HepG2 (cell line): ENCODE data around the gene SRCAP. TPM values are rescaled to one million over a fixed set of nuclear protein-coding genes. Genes with fewer than 3 reads are reported as not detected.

Experiments
- ATRX ChIP-seq: sonication (generic); formaldehyde crosslinking; IDR thresholded peaks from 2 replicates; pipeline ENCODE4 v1.4.0; 2020; ENCODE audit warnings: missing genetic modification reagents, borderline replicate concordance
- FOXK1 ChIP-seq: sonication (generic); formaldehyde crosslinking; IDR thresholded peaks from 2 replicates; pipeline ENCODE4 v1.4.0; 2020; ENCODE audit warnings: low read depth, missing genetic modification reagents, borderline replicate concordance
- FOXP1 ChIP-seq, 2 experiments: fragments of 450-650 bp in 1 of 2; IDR thresholded peaks; 2 replicates each; pipeline ENCODE4 v1.6.1; 2017 to 2018; ENCODE audit warnings: antibody characterized with exemption in 1 of 2
- HMGA1 ChIP-seq: sonication (generic); formaldehyde crosslinking; conservative IDR thresholded peaks from 2 replicates; pipeline ENCODE4 v1.4.0; 2020; ENCODE audit warnings: missing genetic modification reagents
- KLF12 ChIP-seq: sonication (generic); formaldehyde crosslinking; IDR thresholded peaks from 2 replicates; pipeline ENCODE4 v1.4.0; 2020; ENCODE audit warnings: missing genetic modification reagents, borderline replicate concordance
- SIX1 ChIP-seq: sonication (generic); formaldehyde crosslinking; IDR thresholded peaks from 2 replicates; pipeline ENCODE4 v1.4.0; 2020; ENCODE audit warnings: missing genetic modification reagents, borderline replicate concordance
- SKI ChIP-seq: fragments of 450-650 bp; IDR thresholded peaks from one replicate; pipeline ENCODE4 v1.6.1; 2018; ENCODE audit warnings: mild to moderate bottlenecking; ENCODE audit not compliant: partially characterized antibody
- SOX13 ChIP-seq, 3 experiments: fragments of 450-650 bp in 1 of 3; sonication (generic) in 1 of 3; formaldehyde crosslinking in 1 of 3; IDR thresholded peaks in 2 of 3; conservative IDR thresholded peaks in 1 of 3; 2 replicates each; pipeline versions ENCODE4 v1.5.0 to v1.6.1; 2016 to 2020; ENCODE audit warnings: antibody characterized with exemption in 1 of 3, mild to moderate bottlenecking in 1 of 3, missing compliant biosample characterization in 1 of 3, missing genetic modification reagents in 1 of 3, moderate library complexity in 1 of 3
- SOX6 ChIP-seq, 2 experiments: fragments of 450-650 bp in 1 of 2; sonication (generic) in 1 of 2; formaldehyde crosslinking in 1 of 2; IDR thresholded peaks; 2 replicates each; pipeline versions ENCODE4 v1.4.0 to v1.6.1; 2017 to 2020; ENCODE audit warnings: antibody characterized with exemption in 1 of 2, mild to moderate bottlenecking in 1 of 2, missing genetic modification reagents in 1 of 2
- STAT5B ChIP-seq: sonication (generic); formaldehyde crosslinking; IDR thresholded peaks from 2 replicates; pipeline ENCODE4 v1.4.0; 2020; ENCODE audit warnings: missing genetic modification reagents
- ZNF282 ChIP-seq: fragments of 450-650 bp; IDR thresholded peaks from 2 replicates; pipeline ENCODE4 v1.6.1; 2018; ENCODE audit not compliant: partially characterized antibody
- ZNF331 ChIP-seq: sonication (generic); formaldehyde crosslinking; IDR thresholded peaks from 2 replicates; pipeline ENCODE4 v1.4.0; 2020; ENCODE audit warnings: missing genetic modification reagents
- ZNF615 ChIP-seq: sonication (generic); formaldehyde crosslinking; IDR thresholded peaks from 2 replicates; pipeline ENCODE4 v1.5.0; 2020; ENCODE audit warnings: mild to moderate bottlenecking, missing genetic modification reagents, borderline replicate concordance
- ZNF740 ChIP-seq: sonication (generic); formaldehyde crosslinking; IDR thresholded peaks from 2 replicates; pipeline ENCODE4 v1.4.0; 2020; ENCODE audit warnings: missing genetic modification reagents
- polyA plus RNA-seq, 8 experiments: library from polyadenylated mRNA; depleted of rRNA in 3 of 8; stranded (reverse) in 7 of 8; unstranded in 1 of 8; fragments of >200 nt; fragmentation: Illumina TruSeq in 4 of 8; extraction: Trizol in 4 of 8; gene quantifications; 2 replicates each; pipeline versions ENCODE4 v1.2.1 to v1.2.3, GENCODE V29; 2011 to 2016; ENCODE audit warnings: low read depth in 4 of 8, missing spikeins in 1 of 8, mixed read lengths in 1 of 8; ENCODE audit not compliant: insufficient read depth in 1 of 8
- total RNA-seq, 5 experiments: library from RNA; depleted of rRNA; stranded (reverse); fragments of >200 nt; fragmentation: Illumina TruSeq; extraction: Trizol; gene quantifications; 2 replicates each; pipeline ENCODE4 v1.2.3, GENCODE V29; 2016; ENCODE audit warnings: low read depth in 1 of 5
- TF ChIP-seq, protein P1 (sequence below): sonication (generic); formaldehyde crosslinking; IDR thresholded peaks from 2 replicates; pipeline ENCODE4 v1.4.0; 2020; ENCODE audit warnings: mild to moderate bottlenecking, missing genetic modification reagents
- TF ChIP-seq, protein P2 (sequence below): IDR thresholded peaks from 2 replicates; pipeline ENCODE4 v1.6.1; 2016; ENCODE audit warnings: low read depth, missing genetic modification reagents, missing compliant biosample characterization
- TF ChIP-seq, protein P3 (sequence below): IDR thresholded peaks from 2 replicates; pipeline ENCODE4 v1.6.1; 2016
- TF ChIP-seq, protein P4 (sequence below): sonication (generic); formaldehyde crosslinking; IDR thresholded peaks from 2 replicates; pipeline ENCODE4 v1.4.0; 2020; ENCODE audit warnings: missing genetic modification reagents

The SRCAP gene
- total and polyA plus RNA-seq, 2 of the 13 experiments (the other 11 are each of a cell fraction or from before 2014, with no cell fraction given) = 4.9 to 9.0 TPM

DNA sequence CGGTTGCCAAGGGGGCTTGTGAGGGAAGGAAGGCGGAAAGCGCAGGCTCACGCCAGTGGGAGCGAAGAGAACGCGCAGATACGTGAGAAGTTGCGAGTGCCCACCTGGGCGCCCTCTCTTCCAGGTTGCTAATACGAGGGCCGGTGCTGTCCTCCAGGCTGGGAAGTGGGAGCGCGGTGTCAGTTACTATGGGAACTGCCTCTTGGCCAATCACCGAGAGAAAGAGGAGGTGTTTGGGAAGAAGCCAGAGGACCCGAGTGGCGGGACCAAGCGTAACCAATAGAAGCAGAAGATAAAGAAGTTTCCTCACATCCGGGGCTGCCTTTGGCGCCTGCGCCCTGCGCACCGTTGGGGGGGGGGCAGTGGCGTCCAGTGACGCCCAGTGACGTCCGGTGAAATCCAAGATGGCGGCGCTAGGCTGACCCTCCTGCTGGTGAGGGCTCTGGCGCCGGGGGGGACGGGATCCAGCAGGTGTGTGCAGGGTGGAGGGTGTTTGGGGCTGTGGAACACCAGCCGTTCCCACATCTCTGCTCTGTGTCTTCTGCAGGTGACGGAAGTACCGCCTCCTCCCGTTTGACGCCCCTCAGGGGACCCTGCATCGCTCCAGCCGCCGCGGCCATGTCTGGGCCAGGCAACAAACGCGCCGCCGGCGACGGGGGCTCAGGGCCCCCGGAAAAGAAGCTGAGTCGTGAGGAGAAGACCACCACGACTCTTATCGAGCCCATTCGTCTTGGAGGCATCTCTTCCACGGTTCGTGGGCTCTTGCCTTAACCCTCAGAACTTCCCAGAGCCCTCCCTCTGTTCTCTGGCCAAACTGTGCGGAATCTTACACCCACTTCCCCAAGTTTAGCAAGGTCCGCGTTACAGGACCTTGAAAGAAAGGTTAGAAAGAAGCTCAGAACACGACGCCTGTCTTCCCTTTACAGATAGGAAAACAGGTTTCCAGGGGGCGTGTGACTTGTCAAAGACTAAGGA lies 63.2 kb downstream of the SRCAP start, which contains the start of the genes CFAP119 and RNF40 (continued):
- TF ChIP-seq, protein P1, sequence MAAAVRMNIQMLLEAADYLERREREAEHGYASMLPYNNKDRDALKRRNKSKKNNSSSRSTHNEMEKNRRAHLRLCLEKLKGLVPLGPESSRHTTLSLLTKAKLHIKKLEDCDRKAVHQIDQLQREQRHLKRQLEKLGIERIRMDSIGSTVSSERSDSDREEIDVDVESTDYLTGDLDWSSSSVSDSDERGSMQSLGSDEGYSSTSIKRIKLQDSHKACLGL (CRISPR knock-in tag) = peak; percentile 19
- TF ChIP-seq SIX1 (CRISPR knock-in tag) = peak; percentile 49; the same call in 1 of the 2 replicates
- TF ChIP-seq ZNF282 = no peak
- no peak for TF ChIP-seq ATRX (CRISPR knock-in tag)
- TF ChIP-seq, protein P2, sequence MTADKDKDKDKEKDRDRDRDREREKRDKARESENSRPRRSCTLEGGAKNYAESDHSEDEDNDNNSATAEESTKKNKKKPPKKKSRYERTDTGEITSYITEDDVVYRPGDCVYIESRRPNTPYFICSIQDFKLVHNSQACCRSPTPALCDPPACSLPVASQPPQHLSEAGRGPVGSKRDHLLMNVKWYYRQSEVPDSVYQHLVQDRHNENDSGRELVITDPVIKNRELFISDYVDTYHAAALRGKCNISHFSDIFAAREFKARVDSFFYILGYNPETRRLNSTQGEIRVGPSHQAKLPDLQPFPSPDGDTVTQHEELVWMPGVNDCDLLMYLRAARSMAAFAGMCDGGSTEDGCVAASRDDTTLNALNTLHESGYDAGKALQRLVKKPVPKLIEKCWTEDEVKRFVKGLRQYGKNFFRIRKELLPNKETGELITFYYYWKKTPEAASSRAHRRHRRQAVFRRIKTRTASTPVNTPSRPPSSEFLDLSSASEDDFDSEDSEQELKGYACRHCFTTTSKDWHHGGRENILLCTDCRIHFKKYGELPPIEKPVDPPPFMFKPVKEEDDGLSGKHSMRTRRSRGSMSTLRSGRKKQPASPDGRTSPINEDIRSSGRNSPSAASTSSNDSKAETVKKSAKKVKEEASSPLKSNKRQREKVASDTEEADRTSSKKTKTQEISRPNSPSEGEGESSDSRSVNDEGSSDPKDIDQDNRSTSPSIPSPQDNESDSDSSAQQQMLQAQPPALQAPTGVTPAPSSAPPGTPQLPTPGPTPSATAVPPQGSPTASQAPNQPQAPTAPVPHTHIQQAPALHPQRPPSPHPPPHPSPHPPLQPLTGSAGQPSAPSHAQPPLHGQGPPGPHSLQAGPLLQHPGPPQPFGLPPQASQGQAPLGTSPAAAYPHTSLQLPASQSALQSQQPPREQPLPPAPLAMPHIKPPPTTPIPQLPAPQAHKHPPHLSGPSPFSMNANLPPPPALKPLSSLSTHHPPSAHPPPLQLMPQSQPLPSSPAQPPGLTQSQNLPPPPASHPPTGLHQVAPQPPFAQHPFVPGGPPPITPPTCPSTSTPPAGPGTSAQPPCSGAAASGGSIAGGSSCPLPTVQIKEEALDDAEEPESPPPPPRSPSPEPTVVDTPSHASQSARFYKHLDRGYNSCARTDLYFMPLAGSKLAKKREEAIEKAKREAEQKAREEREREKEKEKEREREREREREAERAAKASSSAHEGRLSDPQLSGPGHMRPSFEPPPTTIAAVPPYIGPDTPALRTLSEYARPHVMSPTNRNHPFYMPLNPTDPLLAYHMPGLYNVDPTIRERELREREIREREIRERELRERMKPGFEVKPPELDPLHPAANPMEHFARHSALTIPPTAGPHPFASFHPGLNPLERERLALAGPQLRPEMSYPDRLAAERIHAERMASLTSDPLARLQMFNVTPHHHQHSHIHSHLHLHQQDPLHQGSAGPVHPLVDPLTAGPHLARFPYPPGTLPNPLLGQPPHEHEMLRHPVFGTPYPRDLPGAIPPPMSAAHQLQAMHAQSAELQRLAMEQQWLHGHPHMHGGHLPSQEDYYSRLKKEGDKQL (CRISPR knock-in tag) = no peak
- TF ChIP-seq SOX13 (IDR thresholded peaks at IDR 0.05) = no peak
- TF ChIP-seq SOX13 (CRISPR knock-in tag; conservative IDR thresholded peaks at IDR 0.05 in 1 of 2, IDR thresholded peaks at IDR 0.05 in 1 of 2) = no peak
- TF ChIP-seq ZNF331 = peak; percentile 51
- no peak; the same call in 1 of the 2 replicates for TF ChIP-seq KLF12 (CRISPR knock-in tag)
- TF ChIP-seq SOX6 (IDR thresholded peaks at IDR 0.05) = no peak
- TF ChIP-seq SOX6 (CRISPR knock-in tag; IDR thresholded peaks at IDR 0.05) = peak; percentile 35
- peak; percentile 70; the same call in 1 of the 2 replicates for TF ChIP-seq FOXK1 (CRISPR knock-in tag)
- TF ChIP-seq, protein P3, sequence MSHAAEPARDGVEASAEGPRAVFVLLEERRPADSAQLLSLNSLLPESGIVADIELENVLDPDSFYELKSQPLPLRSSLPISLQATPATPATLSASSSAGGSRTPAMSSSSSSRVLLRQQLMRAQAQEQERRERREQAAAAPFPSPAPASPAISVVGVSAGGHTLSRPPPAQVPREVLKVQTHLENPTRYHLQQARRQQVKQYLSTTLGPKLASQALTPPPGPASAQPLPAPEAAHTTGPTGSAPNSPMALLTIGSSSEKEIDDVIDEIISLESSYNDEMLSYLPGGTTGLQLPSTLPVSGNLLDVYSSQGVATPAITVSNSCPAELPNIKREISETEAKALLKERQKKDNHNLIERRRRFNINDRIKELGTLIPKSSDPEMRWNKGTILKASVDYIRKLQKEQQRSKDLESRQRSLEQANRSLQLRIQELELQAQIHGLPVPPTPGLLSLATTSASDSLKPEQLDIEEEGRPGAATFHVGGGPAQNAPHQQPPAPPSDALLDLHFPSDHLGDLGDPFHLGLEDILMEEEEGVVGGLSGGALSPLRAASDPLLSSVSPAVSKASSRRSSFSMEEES (CRISPR knock-in tag) = 0 out of 2 replicates have a peak, but pooled peaks have one; percentile 52
- no peak; the same call in 1 of the 2 replicates for TF ChIP-seq ZNF615 (CRISPR knock-in tag)
- no peak for TF ChIP-seq SKI
- TF ChIP-seq, protein P4, sequence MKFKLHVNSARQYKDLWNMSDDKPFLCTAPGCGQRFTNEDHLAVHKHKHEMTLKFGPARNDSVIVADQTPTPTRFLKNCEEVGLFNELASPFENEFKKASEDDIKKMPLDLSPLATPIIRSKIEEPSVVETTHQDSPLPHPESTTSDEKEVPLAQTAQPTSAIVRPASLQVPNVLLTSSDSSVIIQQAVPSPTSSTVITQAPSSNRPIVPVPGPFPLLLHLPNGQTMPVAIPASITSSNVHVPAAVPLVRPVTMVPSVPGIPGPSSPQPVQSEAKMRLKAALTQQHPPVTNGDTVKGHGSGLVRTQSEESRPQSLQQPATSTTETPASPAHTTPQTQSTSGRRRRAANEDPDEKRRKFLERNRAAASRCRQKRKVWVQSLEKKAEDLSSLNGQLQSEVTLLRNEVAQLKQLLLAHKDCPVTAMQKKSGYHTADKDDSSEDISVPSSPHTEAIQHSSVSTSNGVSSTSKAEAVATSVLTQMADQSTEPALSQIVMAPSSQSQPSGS (CRISPR knock-in tag) = peak; percentile 72
- TF ChIP-seq FOXP1 (IDR thresholded peaks at IDR 0.05) = no peak
- no peak for TF ChIP-seq FOXP1 (CRISPR knock-in tag; IDR thresholded peaks at IDR 0.05)
- no peak for TF ChIP-seq HMGA1 (CRISPR knock-in tag)
- peak; percentile 100 for TF ChIP-seq ZNF740 (CRISPR knock-in tag)
- TF ChIP-seq STAT5B (CRISPR knock-in tag) = no peak
